GM21619 (cell line): Measurements from ENCODE around the gene NPFFR1.
"Not testable (repeated sequence)": the region's sequence is repeated elsewhere in the genome, so short reads cannot be mapped to it uniquely, and the experiment has no call there.

Experiments used
- ATAC-seq: cut with Tn5 transposase; IDR thresholded peaks from one replicate; pipeline ENCODE4 v1.9.1; 2021; ENCODE audit not compliant: unreplicated experiment

The NPFFR1 gene

DNA sequence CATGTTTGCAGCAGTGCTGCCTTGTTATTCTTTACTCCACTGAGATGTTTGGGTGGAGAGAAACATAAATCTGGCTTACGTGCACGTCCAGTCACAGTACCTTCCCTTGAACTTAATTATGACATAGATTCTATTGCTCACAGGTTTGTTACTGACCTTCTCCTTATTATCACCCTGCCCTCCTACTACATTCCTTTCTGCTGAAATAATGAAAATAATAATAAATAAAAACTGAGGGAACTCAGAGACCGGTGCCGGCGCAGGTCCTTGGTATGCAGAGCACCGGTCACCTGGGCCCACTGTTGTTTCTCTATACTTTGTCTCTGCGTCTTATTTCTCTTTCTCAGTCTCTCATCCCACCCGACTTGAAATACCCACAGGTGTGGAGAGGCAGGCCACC lies 26.0 kb downstream of the NPFFR1 start:
- not testable (repeated sequence) for ATAC-seq

GRCh38 chr10:70256463-70256862 lies 27.3 kb downstream of the NPFFR1 start:
- no peak for ATAC-seq

GRCh38 chr10:70255329-70256299 lies 28.2 kb downstream of the NPFFR1 start:
- ATAC-seq = no peak

DNA sequence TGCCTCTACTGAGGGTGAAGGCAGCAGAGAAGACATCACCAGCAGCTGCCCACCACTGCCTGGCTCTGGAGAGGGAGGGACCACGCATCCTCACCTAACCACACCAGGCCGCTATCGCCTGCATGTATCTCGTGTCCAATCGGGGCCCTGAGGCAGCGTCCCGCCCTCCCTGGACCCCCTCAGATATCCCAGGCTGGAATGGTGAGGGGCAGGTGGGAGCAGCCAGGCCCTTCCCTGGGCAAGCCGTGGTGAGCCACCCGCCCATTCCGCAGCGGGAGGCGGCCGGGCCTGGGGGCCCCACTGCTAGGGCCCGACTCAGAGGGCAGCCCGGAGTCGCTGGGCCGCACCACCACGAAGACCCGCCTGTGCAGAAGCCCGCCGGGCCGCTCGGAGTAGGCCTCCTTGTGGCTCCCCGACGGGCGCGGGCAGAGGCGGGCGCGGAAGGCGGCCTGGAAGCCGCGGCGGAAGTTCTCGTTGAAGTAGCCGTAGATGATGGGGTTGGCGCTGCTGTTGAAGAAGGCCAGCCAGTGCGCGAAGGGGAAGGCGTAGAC lies 29.0 kb downstream of the NPFFR1 start:
- no peak for ATAC-seq

DNA sequence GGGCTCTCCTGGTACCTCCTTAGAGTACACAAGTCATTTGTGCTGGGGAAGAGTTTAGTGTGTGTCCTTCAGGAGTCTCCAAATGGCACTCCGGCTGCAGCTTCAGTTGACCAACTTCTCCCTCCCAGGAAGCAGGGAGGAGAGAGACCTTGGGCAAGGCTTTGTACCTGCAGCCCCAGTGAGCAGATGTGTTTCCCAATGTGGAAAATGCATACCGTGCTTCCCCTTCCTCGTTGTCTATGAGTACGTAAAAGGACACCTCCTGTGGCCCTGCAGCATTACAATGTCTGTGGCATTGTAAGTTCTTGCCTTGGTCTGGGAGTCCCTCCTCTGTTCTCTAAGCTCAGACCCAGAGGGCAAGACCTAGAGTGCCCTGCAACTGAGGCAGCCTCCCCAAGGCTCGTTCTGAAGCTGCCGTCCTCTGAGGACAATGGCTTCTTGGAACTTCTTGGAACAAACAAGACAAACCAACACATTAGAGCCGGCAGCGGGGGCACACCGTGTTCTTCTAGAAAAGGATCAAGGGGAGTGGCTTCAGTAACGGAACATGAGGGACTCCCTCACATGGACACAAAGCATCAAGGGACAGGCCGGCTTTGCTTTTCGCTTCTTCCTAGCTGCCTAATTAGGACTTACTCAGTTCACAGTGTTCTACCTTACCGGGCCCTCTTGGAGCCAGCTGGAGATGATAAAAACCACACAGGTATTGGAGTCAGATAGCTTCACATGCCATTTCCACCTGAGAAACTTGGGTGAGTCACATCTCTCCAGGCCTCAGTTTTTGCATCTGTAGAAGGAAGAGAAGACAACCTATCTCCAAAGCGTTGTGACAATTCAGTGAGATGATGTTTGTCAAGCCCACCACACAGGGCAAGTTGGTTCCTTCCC lies 29.7 kb downstream of the NPFFR1 start:
- no peak for ATAC-seq

- ATAC-seq = no peak
These were observed 32.7 kb downstream of the NPFFR1 start for GRCh38 chr10:70250961-70251680.

- no peak for ATAC-seq
These were observed 36.4 kb downstream of the NPFFR1 start for GRCh38 chr10:70247360-70247759.

GRCh38 chr10:70241081-70241480 lies 42.7 kb downstream of the NPFFR1 start:
- ATAC-seq = no peak

GRCh38 chr10:70239986-70240385 lies 43.8 kb downstream of the NPFFR1 start:
- ATAC-seq = not testable (repeated sequence)

DNA sequence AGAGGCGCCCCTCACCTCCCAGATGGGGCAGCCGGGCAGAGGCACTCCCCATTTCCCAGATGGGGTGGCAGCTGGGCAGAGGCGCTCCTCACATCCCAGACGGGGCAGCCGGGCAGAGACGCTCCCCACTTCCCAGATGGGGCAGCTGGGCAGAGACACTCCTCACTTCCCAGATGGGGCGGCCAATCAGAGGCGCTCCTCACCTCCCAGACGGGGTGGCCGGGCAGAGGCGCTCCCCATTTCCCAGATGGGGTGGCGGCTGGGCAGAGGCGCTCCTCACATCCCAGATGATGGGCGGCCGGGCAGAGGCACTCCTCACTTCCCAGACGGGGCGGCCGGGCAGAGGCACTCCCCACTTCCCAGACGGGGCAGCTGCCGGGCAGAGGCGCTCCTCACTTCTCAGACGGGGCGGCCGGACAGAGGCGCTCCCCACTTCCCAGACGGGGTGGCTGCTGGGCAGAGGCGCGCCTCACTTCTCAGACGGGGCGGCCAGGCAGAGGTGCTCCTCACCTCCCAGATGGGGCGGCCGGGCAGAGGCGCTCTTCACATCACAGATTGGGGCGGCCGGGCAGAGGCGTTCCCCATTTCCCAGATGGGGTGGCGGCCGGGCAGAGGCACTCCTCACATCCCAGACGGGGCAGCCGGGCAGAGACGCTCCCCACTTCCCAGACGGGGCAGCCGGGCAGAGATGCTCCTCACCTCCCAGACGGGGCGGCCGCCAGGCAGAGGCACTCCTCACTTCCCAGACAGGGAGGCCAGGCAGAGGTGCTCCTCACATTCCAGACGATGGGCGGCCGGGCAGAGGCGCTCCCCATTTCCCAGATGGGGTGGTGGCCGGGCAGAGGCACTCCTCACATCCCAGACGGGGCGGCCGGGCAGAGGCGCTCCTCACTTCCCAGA lies 44.5 kb downstream of the NPFFR1 start:
- not testable (repeated sequence) for ATAC-seq

DNA sequence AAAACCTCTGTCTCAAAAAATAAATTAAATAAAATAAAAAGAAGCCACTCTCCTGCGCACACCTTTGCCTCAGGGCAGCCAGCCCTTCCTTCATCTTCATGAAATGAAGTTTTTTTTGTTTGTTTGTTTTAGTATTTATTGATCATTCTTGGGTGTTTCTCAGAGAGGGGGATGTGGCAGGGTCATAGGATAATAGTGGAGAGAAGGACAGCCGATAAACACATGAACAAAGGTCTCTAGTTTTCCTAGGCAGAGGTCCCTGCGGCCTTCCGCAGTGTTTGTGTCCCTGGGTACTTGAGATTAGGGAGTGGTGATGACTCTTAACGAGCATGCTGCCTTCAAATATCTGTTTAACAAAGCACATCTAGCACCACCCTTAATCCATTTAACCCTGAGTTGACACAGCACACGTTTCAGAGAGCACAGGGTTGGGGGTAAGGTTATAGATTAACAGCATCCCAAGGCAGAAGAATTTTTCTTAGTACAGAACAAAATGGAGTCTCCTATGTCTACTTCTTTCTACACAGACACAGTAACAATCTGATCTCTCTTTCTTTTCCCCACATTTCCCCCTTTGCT lies 45.8 kb downstream of the NPFFR1 start:
- not testable (repeated sequence) for ATAC-seq

GRCh38 chr10:70234668-70235447 lies 48.9 kb downstream of the NPFFR1 start:
- no peak for ATAC-seq

DNA sequence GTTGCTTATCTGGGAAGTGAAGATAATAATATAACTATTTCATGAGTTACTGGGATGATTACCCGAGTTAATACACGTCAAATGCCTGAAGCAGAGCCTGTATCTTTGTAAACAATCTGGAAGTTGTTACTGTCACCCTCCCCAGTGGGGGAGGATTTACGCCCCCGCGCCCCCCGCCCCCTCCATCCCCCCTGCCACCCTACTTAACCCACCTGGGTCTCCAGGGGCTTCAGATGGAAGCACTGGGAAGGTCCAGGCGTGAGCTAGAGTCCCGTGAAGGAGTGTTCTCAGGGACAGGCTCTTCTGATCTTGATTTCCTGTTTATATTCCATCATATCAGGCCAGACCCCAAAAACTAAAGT lies 49.9 kb downstream of the NPFFR1 start:
- ATAC-seq = no peak

DNA sequence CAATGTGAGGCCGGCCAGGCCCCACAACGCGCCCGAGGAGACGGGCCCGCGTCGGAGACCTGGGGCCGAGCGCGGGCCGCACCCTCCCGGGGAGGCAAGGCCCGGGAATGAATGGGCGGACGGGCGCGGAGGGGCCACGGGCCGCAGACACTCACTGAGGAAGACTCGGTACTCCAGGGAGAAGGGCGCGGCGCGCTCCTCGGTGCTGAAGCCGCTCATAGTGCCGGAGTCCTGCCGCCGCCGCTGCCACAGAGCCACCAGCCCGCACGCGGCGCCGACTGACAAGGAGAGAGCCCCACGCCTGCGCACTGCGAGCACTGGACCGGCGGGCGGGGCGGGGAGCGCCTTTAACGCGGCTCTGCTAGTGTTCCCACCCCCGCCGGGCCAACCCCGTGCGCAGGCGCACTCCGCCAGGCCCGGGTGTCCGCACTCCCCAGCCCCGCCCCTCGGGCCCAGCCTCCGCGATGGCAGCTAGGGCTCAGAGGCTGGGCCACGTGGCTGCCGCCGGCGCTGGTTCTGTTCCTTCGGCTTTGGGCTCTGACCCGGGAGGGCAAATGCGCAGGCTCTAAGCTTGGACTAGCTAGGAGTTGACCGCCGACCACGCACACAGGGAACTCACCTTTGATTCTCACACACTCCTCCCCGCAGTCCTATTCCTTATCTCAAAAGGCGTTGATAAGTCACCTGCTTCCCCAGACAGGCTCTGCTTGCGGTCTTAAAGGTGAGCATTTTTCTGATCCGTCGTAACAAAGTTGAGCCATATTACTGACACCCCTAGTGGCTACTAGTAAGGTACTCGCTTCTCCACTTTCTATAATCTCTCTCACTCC lies 50.5 kb downstream of the NPFFR1 start, which contains the start of gene PPA1:
Gene PPA1, minus strand, starts transcription at position 321 of the 830 bp plus-strand sequence. Its CDS starts 102 bp downstream, at position 219.
- ATAC-seq = peak; percentile 80

DNA sequence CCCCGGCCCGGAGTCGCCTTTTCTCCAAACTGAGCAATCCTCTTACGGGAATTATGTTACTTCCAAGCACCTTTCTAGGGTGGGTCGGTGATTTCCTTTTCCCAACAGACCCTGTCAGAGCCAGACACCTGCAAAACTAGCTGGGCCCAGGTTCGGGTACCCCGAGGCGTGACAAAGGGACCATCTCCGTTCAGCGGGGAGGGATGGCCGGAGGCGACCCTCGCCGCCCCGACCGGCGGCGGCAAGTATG lies 51.0 kb downstream of the NPFFR1 start:
- ATAC-seq = no peak

- ATAC-seq = no peak
These were observed 51.5 kb downstream of the NPFFR1 start for GRCh38 chr10:70232155-70232858.

DNA sequence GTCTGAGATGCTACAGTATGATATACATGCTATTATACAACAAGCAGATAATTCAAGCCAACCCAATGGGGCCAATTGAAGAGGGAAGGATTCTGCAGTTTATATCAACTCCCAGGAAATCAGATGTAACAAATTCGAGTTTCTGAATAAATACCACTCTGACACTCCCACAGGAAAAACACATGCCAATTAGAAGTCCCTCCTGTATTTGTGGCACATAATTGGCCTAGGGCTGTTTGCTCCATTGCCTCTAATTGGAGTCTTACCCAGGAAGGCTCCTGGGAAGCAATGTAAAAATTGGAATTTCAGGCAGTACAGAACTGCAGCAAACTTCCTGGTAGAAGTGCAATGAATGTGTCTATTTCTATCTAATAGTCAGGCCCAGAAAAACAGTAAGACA lies 55.3 kb downstream of the NPFFR1 start:
- no peak for ATAC-seq
